Keratinocyte (primary cell): ENCODE results near the gene TNFAIP8L3. TPM values are rescaled to one million over a fixed set of nuclear protein-coding genes. Genes with fewer than 3 reads are reported as not detected.

Experiments used
- DNase-seq: peaks from one replicate; pipeline ENCODE4 v3.0.0-alpha.2; 2011; ENCODE audit warnings: low read depth, missing footprints, low spot score
- FAIRE-seq: peaks from 2 replicates; lab custom pipeline; 2011; peaks lifted over from hg19 to GRCh38; lab: Jason Lieb, UNC
- H2AFZ ChIP-seq: 2 replicates; pipeline ENCODE4 v1.6.0; 2012; ENCODE audit warnings: low read length, control low read depth, inconsistent platforms; ENCODE audit not compliant: control insufficient read depth
- H3K27ac ChIP-seq: 2 replicates; pipeline ENCODE4 v1.5.1; 2011; ENCODE audit warnings: low read length; ENCODE audit not compliant: control insufficient read depth, insufficient read depth
- H3K27me3 ChIP-seq: 3 replicates; pipeline ENCODE4 v1.6.0; 2011; ENCODE audit warnings: low read length; ENCODE audit not compliant: control insufficient read depth, insufficient read depth; ENCODE audit errors: extremely low read depth
- H3K36me3 ChIP-seq, 2 experiments: 2 replicates in 1 of 2; 3 replicates in 1 of 2; pipeline ENCODE4 v1.5.1; 2011; ENCODE audit warnings: low read length in 2 of 2, mild to moderate bottlenecking in 1 of 2; ENCODE audit not compliant: control insufficient read depth in 2 of 2, insufficient read depth in 2 of 2; ENCODE audit errors: extremely low read depth in 1 of 2
- H3K4me1 ChIP-seq: 3 replicates; pipeline ENCODE4 v1.5.1; 2011; ENCODE audit warnings: low read length; ENCODE audit not compliant: control insufficient read depth, insufficient read depth; ENCODE audit errors: extremely low read depth
- H3K4me2 ChIP-seq: 3 replicates; pipeline ENCODE4 v1.6.0; 2011; ENCODE audit warnings: low read depth, low read length; ENCODE audit not compliant: control insufficient read depth, insufficient read depth; ENCODE audit errors: extremely low read depth
- H3K4me3 ChIP-seq, 3 experiments: fragments of 200-600 bp in 1 of 3; sonication (generic) in 1 of 3; 2 replicates in 2 of 3; 3 replicates in 1 of 3; pipeline ENCODE4 v1.5.1; 2011 to 2016; ENCODE audit warnings: low read length in 3 of 3, mild to moderate bottlenecking in 3 of 3, control low read depth in 2 of 3, inconsistent platforms in 1 of 3, low read depth in 1 of 3, mixed read lengths in 1 of 3, mixed run types in 1 of 3, moderate library complexity in 1 of 3; ENCODE audit not compliant: control insufficient read depth in 2 of 3, insufficient read depth in 2 of 3; ENCODE audit errors: extremely low read depth in 1 of 3
- H3K79me2 ChIP-seq: 2 replicates; pipeline ENCODE4 v1.6.0; 2012; ENCODE audit warnings: low read length; ENCODE audit not compliant: control insufficient read depth, insufficient read depth
- H3K9ac ChIP-seq: 3 replicates; pipeline ENCODE4 v1.6.0; 2011; ENCODE audit warnings: low read length; ENCODE audit not compliant: control insufficient read depth, insufficient read depth; ENCODE audit errors: extremely low read depth
- H3K9me1 ChIP-seq: 3 replicates; pipeline ENCODE4 v1.6.0; 2011; ENCODE audit warnings: low read length; ENCODE audit not compliant: control insufficient read depth, insufficient read depth; ENCODE audit errors: extremely low read depth
- H3K9me3 ChIP-seq: 2 replicates; pipeline ENCODE4 v1.5.1; 2012; ENCODE audit warnings: low read depth, low read length; ENCODE audit not compliant: control insufficient read depth
- H4K20me1 ChIP-seq: 3 replicates; pipeline ENCODE4 v1.6.0; 2011; ENCODE audit warnings: low read length; ENCODE audit not compliant: control insufficient read depth, insufficient read depth; ENCODE audit errors: extremely low read depth
- EZH2 ChIP-seq: IDR thresholded peaks from one replicate; pipeline ENCODE4 v1.6.1; 2012; ENCODE audit warnings: inconsistent platforms, mild to moderate bottlenecking, low read length, moderate library complexity
- dilution Hi-C: fragments of 300-500 bp; cut with MboI; formaldehyde crosslinking; loops from one replicate; pipeline ENCODE4 v1.7.0; 2020; ENCODE audit warnings: low sequenced_read_pairs; ENCODE audit not compliant: extremely low pct_ligation_motif_present
- polyA plus RNA-seq, 5 experiments: library from polyadenylated mRNA; depleted of rRNA in 3 of 5; stranded (reverse) in 3 of 5; stranded (forward) in 1 of 5; unstranded in 1 of 5; fragments of >200 nt; gene quantifications; 1 replicate in 1 of 5; 2 replicates in 3 of 5; 3 replicates in 1 of 5; pipeline versions ENCODE4 v1.2.1 to v1.2.3, GENCODE V29; 2011 to 2012; ENCODE audit warnings: missing spikeins in 2 of 5, low read depth in 1 of 5, low replicate concordance in 1 of 5
- TF ChIP-seq, protein P1 (sequence below), 3 experiments: IDR thresholded peaks in 1 of 3; conservative IDR thresholded peaks in 1 of 3; optimal IDR thresholded peaks in 1 of 3; 2 replicates in 2 of 3; 3 replicates in 1 of 3; pipeline versions ENCODE3 to v1.5.1; 2011; ENCODE audit warnings: low read length in 3 of 3, mild to moderate bottlenecking in 3 of 3, moderate library complexity in 2 of 3, control low read depth in 1 of 3, inconsistent platforms in 1 of 3; ENCODE audit not compliant: insufficient read depth in 2 of 3; ENCODE audit errors: extremely low read depth in 1 of 3

Gene TNFAIP8L3
- polyA plus RNA-seq, 1 donor (not counting 4 experiments of a cell fraction or from before 2014, with no cell fraction given): 0.51 TPM

DNA sequence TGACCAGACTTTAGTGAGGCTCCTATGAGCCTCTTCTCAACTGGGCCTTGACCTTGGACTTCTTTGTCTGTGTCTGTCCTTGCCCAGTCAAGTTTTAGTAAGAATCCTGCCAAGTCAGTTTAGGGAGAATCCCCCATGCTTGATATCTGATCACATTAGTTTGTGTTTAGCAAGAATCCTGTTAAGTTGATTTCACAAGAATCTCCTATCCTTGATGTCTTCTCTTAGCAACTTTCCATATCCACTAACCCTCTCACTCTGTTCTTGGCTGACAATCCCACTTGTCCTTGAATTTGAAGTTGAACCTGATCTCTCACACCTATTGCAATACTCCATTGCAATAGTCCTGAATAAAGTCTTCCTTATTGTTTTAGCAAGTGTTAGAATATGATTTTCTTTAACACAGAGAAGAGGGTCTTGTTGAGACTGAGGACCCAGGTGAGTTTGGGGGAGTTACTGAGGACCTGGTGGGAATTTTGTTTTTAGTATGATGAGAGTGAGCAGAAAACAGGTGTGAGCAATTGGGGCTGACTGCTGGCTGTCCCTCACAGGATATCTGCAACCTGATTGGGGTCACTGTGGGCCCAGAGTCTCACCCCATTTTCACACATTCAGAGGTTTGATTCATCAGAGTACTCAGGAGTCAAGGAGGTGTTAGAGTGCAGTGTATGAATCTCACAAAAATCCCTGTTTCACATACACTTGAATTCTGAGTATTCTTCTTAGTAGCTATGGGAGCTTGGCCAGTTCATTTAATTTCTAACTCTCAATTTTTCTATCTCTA, 39.9 kb upstream of the TNFAIP8L3 start:
- Histone ChIP-seq H3K4me3 (no peak overlapping the region), H3K9me3 (no peaks in the 10 kb centered on the region), H4K20me1 (no peaks in the 10 kb centered on the region), H3K27me3 (no peaks in the 10 kb centered on the region), H3K9ac (no peak overlapping the region), H3K4me2 (no peak overlapping the region), H3K36me3 (no peaks in the 10 kb centered on the region), H3K79me2 (no peaks in the 10 kb centered on the region), H3K27ac (no peak overlapping the region), H3K4me1 (peaks cover 4% of the 10 kb centered on the region), H2AFZ (no peak overlapping the region), H3K9me1 (no peaks in the 10 kb centered on the region)
- FAIRE-seq (no peak), DNase-seq (no peak)
- dilution Hi-C loops: no loop called here
- TF ChIP-seq EZH2: no peak
- TF ChIP-seq, protein P1, sequence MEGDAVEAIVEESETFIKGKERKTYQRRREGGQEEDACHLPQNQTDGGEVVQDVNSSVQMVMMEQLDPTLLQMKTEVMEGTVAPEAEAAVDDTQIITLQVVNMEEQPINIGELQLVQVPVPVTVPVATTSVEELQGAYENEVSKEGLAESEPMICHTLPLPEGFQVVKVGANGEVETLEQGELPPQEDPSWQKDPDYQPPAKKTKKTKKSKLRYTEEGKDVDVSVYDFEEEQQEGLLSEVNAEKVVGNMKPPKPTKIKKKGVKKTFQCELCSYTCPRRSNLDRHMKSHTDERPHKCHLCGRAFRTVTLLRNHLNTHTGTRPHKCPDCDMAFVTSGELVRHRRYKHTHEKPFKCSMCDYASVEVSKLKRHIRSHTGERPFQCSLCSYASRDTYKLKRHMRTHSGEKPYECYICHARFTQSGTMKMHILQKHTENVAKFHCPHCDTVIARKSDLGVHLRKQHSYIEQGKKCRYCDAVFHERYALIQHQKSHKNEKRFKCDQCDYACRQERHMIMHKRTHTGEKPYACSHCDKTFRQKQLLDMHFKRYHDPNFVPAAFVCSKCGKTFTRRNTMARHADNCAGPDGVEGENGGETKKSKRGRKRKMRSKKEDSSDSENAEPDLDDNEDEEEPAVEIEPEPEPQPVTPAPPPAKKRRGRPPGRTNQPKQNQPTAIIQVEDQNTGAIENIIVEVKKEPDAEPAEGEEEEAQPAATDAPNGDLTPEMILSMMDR (optimal IDR thresholded peaks at IDR 0.05 in 1 of 3, IDR thresholded peaks at IDR 0.05 in 1 of 3, conservative IDR thresholded peaks at IDR 0.05 in 1 of 3; ENCODE audit: extremely low read depth in 1 of 3, insufficient read depth in 2 of 3, low read length in 3 of 3): no peak

DNA sequence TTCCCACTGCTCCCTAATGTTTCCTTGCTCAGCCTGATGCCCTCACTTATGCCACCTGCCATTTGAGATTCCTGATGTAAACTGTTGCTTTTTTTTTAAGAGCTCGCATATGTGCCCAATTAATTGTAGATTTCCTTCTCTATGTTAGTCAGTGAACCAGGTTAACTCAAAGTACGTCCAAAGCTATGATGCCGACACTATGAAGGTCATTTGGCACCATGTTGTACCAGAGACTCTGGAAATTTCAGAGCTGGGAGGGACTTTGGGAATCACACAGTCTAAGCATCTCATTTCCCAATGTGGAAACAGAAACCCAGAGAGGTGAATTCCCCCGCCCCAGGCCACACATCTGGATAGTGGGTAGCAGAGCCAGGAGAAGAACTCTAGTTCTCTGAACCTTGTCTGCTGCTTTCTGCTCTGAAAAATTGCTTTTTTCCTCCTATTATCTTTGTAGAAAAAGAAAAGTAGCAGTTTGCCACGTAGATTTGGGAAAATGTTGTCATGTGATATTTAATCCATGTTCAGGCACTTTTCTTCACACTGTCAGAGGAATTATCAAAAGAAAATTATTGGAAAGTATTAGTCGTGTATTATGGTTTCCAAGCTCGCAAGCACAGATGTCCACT, 38.5 kb upstream of the TNFAIP8L3 start:
- Histone ChIP-seq H3K36me3 (no peaks in the 10 kb centered on the region), H2AFZ (no peak overlapping the region), H3K4me2 (no peak overlapping the region), H3K27ac (no peak overlapping the region), H3K4me3 (no peak overlapping the region), H4K20me1 (no peaks in the 10 kb centered on the region), H3K79me2 (no peaks in the 10 kb centered on the region), H3K4me1 (peaks cover 3% of the 10 kb centered on the region), H3K9me3 (no peaks in the 10 kb centered on the region), H3K9me1 (no peaks in the 10 kb centered on the region), H3K27me3 (no peaks in the 10 kb centered on the region), H3K9ac (no peak overlapping the region)
- TF ChIP-seq EZH2: no peak
- TF ChIP-seq, protein P1 (optimal IDR thresholded peaks at IDR 0.05 in 1 of 3, IDR thresholded peaks at IDR 0.05 in 1 of 3, conservative IDR thresholded peaks at IDR 0.05 in 1 of 3; ENCODE audit: extremely low read depth in 1 of 3, insufficient read depth in 2 of 3, low read length in 3 of 3): no peak
- DNase-seq (no peak), FAIRE-seq (no peak)
- dilution Hi-C loops: no loop called here
